ENCODE results near the gene LHFPL6.
"Not testable (repeated sequence)": the region's sequence is repeated elsewhere in the genome, so short reads cannot be mapped to it uniquely, and the experiment has no call there.

The LHFPL6 gene

GRCh38 chr13:39338114-39338513 lies 264.9 kb downstream of the LHFPL6 start:
- DNase-seq, result not testable (repeated sequence)

- DNase-seq, result no peak
Observed at GRCh38 chr13:39336937-39337336, 266.1 kb downstream of the LHFPL6 start.

- DNase-seq, result no peak
Observed at GRCh38 chr13:39336207-39336606, 266.8 kb downstream of the LHFPL6 start.

- DNase-seq, result no peak
Observed at GRCh38 chr13:39335721-39336120, 267.3 kb downstream of the LHFPL6 start.

- no peak for DNase-seq
Observed at GRCh38 chr13:39330504-39330903, 272.5 kb downstream of the LHFPL6 start.

- no peak for DNase-seq
Observed at GRCh38 chr13:39329182-39329639, 273.8 kb downstream of the LHFPL6 start.

GRCh38 chr13:39327172-39327479 lies 275.9 kb downstream of the LHFPL6 start:
- DNase-seq, result no peak

GRCh38 chr13:39326469-39327171 lies 276.4 kb downstream of the LHFPL6 start:
- DNase-seq, result no peak

- DNase-seq, result no peak
Observed at GRCh38 chr13:39324806-39325311, 278.1 kb downstream of the LHFPL6 start.

- no peak for DNase-seq
Observed at GRCh38 chr13:39322836-39323585, 280.0 kb downstream of the LHFPL6 start.

GRCh38 chr13:39321574-39321973 lies 281.4 kb downstream of the LHFPL6 start:
- no peak for DNase-seq

GRCh38 chr13:39318161-39318560 lies 284.8 kb downstream of the LHFPL6 start:
- no peak for DNase-seq

GRCh38 chr13:39317291-39317690 lies 285.7 kb downstream of the LHFPL6 start:
- DNase-seq, result no peak

GRCh38 chr13:39315796-39316195 lies 287.2 kb downstream of the LHFPL6 start:
- no peak for DNase-seq

GRCh38 chr13:39313721-39314120 lies 289.3 kb downstream of the LHFPL6 start:
- no peak for DNase-seq

GRCh38 chr13:39312596-39312995 lies 290.4 kb downstream of the LHFPL6 start:
- DNase-seq, result no peak

GRCh38 chr13:39311619-39312018 lies 291.4 kb downstream of the LHFPL6 start:
- no peak for DNase-seq

GRCh38 chr13:39310961-39311360 lies 292.0 kb downstream of the LHFPL6 start:
- DNase-seq, result no peak

- DNase-seq, result no peak
Observed at GRCh38 chr13:39306639-39307589, 296.1 kb downstream of the LHFPL6 start.

GRCh38 chr13:39302820-39303219 lies 300.2 kb downstream of the LHFPL6 start:
- DNase-seq, result no peak

GRCh38 chr13:39298951-39299350 lies 304.0 kb downstream of the LHFPL6 start:
- DNase-seq, result no peak

GRCh38 chr13:39297664-39298171 lies 305.3 kb downstream of the LHFPL6 start:
- no peak for DNase-seq

- no peak for DNase-seq
Observed at GRCh38 chr13:39297023-39297422, 306.0 kb downstream of the LHFPL6 start.
